AG20443 (cell line): ENCODE measurements around the gene KLHL5.
"Not testable (repeated sequence)": the region's sequence is repeated elsewhere in the genome, so short reads cannot be mapped to it uniquely, and the experiment has no call there.

Experiments
- DNase-seq: peaks from one replicate; pipeline ENCODE4 v3.0.0; 2012; ENCODE audit warnings: low spot score, mixed read lengths

The KLHL5 gene

DNA sequence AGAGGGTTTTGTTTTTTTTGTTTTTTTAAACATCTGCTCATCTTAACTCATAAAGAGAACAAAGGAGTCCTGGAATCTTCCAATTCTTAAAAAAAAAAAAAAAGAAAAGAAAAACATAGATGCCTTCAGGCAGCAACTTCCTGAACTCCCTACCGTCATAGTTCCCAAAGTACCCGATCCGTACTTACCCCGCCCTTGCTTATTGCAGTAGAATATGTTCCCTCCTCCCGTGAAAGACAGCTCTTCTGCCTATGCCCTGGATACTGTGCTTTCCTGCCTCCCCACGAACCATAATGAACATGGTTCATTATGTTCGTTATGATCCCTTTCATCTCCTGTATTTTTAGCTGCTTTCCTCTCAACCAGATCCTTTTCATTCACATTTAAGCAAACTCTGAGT is 40.3 kb downstream of the KLHL5 start:
- DNase-seq: no peak

DNA sequence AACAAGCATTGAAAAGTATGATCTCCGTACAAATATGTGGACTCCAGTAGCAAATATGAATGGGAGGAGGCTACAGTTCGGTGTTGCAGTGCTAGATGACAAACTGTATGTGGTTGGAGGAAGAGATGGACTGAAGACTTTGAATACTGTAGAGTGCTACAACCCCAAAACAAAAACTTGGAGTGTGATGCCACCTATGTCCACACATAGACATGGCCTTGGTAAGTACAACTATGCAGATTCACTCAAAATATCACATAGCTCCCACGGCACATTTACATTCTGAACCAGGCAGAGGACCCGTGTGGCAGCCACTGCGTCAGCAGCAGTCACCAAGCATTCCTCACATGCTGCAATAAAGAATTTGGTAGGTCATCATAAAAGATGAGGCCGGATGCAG is 41.3 kb downstream of the KLHL5 start:
- no peak for DNase-seq

DNA sequence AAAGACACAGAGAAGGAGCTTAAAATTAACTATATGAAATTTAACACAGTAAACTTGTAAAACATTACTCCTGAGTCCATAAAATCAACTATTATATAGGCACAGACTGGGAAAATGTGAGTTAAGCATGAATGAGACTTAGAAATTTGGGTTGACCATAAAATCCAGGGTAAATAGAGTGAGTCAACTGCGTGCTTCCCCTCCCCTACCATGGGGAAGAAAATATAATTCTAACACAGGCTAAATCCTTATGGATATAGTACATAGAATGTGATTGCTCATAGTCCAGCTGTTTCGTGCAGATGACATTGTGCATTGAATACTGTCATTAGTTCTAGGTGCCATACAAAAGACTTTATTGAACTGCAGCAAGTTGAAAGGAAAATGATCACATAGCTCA is 42.2 kb downstream of the KLHL5 start:
- no peak for DNase-seq

DNA sequence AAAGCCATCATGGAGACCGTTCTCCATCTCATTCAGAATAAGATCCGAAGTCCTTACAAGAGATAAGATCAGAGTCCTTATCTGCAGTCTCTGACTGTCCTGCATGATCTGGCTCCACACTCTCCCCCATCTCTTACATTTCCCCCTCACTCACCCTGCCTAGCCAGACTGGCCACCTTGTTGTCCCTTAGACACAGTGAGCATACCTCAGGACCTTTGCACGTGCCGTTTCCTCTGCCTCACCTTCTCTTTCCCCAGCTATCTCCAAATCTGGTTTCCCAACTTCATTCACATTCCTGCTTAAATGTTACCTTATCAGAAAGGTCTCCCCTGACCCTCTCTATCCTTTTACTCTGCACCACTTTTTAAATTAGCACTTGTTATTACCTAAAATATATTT is 44.0 kb downstream of the KLHL5 start:
- no peak for DNase-seq

DNA sequence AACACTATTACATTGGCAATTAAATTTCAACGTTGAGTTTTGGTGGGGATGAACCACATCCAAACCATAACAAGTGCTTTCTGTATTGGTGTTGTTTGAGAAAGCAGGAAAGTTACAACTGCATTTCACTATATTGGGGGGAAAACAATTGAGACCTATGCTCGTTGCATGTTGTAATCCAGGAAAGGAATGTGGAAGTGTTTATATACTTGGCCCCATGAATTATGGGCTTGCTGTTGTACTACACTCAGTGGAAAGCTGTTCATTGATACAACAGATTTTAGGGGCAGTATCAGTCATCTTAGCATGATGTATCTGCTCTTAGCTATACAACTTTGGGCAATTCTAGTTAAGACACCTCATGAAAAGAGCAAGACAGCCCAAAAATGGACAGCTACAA is 52.4 kb downstream of the KLHL5 start:
- no peak for DNase-seq

DNA sequence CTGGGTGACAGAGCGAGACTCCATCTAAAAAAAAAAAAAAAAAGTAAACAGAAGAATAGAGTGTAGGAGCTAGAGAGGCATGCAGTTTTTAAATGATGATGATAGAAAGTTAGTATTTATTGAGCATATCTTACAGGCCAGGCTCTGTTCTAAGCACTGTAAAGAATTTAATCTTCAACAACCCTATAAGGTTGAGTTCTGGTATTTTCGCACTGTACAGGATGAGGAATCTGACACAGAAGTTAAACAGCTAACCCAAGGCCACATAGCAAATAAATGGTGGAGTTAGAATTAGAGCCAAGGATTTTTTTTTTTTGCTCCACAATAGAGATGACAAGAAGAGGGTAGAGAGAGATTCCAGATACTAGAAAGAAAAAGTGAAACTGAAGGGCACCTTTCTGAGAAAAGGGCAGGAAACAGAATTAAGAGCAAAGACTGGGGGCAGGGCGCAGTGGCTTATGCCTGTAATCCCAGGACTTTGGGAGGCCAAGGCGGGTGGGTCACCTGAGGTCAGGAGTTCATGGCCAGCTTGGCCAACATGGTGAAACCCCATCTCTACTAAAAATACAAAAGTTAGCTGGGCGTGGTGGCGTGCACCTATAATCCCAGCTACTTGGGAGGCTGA is 56.1 kb downstream of the KLHL5 start:
- DNase-seq: no peak

DNA sequence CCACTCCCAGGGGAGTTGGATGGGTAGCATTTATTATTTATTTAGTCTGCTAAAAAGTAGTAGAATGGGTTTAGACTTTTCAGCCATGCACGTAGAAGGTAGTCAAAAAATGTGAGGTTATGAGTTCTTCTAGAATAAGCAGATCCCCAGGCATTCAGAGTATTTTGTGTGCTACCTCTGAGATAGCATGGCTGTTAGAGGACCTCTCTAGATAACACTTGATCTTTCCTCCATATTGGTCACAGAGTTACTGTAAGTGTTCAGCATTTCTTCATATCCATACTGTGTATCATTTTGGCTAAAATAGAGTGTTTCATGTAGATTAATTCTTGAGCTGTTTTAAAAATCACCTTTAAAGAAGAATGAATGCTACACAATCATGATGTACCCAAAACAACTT is 58.4 kb downstream of the KLHL5 start:
- no peak for DNase-seq

DNA sequence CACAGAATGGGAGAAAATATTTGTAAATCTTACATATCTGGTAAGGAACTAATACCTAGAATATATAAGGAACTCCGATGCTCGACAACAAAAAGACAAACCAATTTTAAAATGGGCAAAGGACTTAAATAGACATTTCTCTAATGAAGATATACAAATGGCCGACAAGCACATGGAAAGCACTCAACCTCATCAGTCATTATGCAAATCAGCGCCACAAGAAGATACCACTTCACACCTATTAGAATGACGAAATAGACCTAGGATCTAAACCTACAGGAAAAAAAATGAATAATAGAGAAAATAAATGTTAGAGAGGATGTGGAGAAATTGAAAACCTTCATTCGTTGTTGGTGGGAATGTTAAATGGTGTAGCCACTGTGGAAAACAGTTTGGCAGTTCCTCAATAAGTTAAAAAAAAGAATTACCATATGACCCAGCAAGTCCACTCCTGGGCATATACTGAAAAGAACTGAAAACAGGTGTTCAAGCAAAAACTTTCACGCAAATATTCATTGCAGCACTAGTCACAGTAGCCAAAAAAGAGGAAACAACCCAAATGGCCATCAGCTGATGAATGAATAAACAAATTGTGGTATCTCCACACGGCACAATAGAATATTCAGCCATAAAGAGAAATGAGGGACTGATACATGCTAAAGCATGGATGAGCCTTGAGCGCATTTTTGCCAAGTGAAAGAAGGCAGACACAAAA is 63.0 kb downstream of the KLHL5 start:
- no peak for DNase-seq

DNA sequence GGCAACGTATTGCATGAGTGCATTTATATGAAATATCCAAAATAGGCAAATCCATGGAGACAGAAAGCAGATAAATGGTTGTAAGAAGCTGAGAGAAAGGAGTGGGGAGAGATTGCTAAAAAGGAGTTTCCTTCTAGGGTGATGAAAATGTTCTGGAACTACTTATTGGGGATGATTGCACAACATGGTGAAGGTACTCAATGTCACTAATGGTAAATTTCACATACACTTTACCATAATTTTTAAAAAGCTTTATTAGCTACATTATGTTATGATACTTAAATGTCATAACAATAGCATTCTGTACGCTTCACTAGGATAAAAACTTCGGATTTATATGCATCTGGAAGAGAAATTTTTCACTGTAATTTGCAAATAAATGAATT is 63.6 kb downstream of the KLHL5 start:
- DNase-seq: no peak

DNA sequence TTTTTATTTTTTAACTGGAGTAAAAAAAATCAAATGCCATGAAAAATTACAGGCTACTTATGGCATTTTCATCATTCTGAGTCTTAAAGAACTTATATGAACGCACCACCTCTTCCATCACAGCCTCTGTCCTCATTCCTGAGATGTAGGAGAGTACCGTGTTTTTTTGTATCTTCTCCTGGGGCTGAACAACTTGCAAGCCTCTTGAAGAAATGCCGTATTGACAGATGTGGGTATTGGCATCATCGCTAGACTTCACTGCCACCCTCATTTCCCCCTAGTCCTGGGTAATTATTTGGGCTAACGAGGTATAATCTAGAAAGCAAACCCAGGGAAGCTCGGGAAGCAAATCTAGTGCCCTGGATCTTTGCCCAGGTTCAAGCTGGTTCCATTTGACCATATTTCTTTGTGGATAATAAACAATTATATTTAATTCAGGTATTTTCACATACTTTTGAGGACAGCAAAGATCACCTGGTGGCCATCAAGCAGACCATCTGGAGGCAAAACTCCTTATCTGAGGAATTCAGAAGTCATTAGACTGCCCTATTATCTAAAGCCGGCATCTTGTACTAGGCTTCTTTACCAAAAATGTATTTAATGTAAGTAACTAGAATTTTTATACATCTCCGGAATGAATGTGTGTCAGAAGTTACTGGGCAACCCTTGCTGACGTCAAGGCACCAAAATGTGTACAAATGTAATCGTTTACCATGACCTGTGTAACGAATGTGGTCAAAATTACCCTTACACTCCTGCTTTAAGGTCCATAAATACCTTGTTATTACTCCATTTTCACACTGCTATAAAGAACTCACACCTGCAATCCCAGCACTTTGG is 64.4 kb downstream of the KLHL5 start:
- no peak for DNase-seq

DNA sequence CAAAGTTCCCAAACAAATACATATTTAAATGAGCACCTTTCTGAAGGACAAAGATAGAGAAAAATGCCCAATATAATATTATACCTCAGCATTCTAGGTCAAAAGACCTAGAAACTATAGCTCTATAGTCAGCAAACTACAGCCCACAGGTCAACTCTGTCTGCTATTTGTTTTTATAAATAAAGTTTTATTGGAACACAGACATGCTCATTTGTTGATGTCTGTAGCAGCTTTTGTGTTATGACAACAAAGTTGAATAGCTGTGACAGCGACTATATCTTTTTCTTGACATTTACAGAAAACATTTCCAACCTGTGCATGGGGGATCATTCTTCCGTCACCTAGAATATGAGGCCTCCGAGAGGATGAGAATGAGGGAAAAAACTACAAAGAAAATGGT is 71.6 kb downstream of the KLHL5 start:
- DNase-seq: no peak

DNA sequence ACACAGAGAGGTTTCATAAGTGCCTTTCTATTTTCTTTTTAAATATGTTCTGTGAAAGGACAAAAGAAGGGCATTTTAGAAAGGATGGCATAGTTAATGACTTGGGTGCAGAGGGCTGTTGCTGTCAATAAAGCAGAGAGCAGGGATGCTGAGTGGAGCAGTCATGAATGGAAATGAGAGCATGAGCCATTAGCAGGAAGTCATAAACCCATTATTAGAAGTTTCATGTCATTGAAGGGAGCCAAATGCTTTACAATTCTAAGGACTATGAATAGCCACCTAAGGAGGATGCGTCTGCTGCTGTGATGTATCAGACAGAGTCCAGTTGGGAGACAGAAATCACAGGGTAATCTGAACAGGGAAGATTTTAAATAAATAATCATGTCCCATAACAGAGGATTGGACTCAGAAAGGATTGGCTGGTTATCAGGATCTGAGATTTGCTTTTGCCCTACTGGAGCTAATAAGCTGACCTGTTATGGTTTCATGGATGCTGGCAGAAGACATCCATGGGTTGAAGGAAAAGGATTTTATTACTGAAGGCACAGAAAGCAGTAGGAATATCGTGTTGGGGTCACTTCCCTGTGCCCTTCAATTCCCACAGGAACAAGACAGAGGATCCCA is 72.8 kb downstream of the KLHL5 start:
- no peak for DNase-seq

DNA sequence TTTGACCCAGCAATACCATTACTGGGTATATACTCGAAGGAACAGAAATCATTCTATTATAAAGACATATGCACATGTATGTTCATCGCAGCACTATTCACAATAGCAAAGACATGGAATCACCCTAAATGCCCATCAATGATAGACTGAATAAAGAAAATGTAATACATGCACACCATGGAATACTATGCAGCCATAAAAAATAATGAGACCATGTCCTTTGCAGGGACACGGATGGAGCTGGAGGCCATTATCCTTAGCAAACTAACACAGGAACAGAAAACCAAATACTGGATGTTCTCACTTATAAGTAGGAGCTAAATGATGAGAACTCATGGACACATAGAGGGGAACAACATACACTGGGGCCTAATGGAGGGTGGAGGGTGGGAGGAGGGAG is 76.2 kb downstream of the KLHL5 start:
- DNase-seq: not testable (repeated sequence)

DNA sequence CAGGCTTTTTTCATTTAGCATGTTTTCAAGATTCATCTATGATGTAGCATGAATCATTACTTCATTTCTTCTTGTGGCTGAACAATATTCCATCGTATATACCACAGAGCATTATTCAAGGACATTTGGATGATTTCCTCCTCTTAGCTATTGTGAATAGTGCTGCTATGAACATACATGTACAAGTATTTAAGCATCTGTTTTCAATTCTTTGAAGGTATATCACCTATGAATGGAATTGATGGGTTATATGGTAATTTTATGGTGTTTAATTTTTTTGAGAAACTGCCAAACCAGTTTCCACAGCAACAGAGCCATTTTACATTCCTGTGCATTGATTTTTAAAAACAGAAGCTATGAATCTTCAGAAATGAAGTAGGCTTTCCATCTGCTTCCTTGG is 84.2 kb downstream of the KLHL5 start:
- DNase-seq: no peak

DNA sequence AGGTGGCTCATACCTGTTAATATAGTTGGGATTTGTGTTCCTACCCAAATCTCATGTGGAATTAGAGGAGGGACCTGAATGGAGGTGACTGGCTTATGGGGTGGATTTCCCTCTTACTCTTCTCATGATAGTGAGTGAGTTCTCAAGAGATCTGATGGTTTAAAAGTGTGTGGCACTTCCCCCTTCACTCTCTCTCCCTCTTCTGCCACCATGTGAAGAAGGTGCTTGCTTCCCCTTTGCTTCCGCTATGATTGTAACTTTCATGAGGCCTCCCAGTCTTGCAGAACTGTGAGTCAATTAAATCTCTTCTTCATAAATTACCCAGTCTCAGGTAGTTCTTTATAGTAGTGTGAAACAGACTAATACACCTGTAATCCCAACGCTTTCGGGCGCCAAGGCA is 92.0 kb downstream of the KLHL5 start:
- no peak for DNase-seq

DNA sequence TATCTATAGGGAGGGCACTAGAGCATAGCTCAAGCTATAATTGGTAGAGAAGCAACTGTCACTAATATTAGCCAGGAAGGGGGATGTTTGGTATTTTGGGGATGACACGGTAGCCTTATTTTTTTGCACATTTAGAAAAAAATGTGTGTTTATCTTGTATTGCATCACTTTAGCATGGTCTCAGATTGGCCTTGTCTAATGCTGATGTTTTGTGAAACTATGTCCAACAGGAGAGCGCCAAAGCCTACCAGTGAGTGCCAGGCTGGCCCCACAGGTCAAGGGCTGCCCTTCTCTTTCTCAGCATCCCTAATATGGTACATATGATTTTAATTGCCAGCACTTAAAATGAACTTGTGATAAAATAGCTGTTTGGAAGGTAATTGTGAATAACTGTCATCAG is 95.5 kb downstream of the KLHL5 start:
- DNase-seq: no peak

DNA sequence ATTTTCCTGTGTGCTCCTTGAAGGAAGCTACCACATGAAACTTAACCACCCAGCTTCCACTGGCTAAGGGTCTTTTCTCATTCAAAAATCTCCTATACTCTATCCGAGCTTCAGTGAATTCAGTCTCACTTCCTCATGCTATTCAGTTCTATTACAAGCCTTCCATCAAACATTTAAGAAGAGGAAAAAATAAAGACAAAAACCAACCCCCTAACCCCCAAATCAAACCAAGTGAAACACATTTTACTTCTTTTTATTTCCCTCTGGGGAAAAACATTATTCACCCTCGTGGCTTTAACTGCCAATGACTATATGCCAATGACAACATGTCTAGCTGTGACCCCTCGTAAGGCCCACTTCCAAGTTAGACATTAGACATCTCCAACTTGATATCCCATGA is 104.1 kb downstream of the KLHL5 start:
- no peak for DNase-seq

DNA sequence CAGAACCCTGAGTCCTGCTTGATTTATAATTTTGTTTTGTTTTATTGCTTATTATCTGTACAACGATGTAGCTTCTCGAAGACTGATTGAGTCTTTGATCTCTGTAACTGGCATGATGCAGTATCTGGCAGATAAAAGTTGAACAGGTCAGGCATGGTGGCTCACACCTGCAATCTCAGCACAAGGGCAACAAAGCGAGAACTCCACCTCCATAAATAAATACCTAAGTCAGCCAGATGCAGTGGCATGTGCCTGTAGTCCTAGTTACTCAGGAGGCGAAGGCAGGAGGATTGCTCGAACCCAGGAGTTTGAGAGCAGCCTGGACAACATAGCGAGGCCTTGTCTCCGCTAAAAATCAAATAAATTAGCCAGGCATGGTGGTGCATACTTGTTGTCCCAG is 104.6 kb downstream of the KLHL5 start:
- no peak for DNase-seq

DNA sequence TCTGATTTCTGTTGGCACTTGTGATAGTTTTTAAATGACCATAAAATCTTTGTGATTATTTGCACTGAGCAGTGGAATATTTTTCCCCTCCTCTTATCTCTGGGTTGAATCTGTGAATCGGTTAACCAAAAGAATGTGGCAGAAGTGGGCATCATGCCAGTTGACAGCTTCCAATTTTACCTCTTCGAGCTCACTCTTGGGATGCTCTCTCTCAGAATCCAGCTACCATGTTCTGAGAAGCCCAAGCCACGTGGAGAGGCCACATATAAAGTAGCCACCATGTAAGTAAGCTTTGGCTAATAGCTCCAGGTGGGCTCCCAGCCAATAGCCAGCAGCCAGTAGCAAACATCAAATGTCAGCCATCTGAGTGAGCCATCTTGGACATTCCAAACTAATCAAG is 107.4 kb downstream of the KLHL5 start:
- DNase-seq: no peak

DNA sequence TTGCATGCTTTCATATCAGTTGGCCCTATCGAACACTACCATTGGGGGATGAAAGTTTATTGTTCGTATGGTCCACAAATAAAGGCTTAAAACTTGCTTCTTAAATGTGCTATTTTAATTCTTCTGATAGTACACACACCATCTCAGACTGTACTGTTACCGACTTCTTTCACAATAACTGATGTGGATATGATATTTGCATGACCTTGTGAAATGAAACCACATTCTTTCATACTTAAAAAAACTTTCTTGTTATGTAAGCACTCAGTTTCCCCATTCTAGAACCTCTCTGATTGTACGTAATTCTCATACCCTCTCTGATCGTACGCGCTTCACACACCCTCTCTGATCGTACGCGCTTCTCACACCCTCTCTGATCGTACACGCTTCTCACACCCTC is 108.3 kb downstream of the KLHL5 start:
- no peak for DNase-seq
